ENCODE measurements around the gene MOB3A. TPM values are rescaled to one million over a fixed set of nuclear protein-coding genes. Genes with fewer than 3 reads are reported as not detected.

MOB3A gene
- total and polyA plus RNA-seq, 10 of the 15 experiments (the other 5 are each of a cell fraction or from before 2014, with no cell fraction given), result 7.5 to 229 (median 79.4) TPM

- TF ChIP-seq ZNF687 (IDR thresholded peaks at IDR 0.05), result peak; percentile 45
- TF ChIP-seq BMI1 (IDR thresholded peaks at IDR 0.05; ENCODE audit: borderline replicate concordance), result peak; percentile 28; the same call in 1 of the 2 replicates
- TF ChIP-seq POU2F2 (IDR thresholded peaks at IDR 0.05; ENCODE audit: borderline replicate concordance, low read depth, low read length), result peak; percentile 15; the same call in 1 of the 3 replicates
- TF ChIP-seq LARP7 (IDR thresholded peaks at IDR 0.05), result 0 out of 2 replicates have a peak, but pooled peaks have one; percentile 2
- no peak for TF ChIP-seq ESRRA (IDR thresholded peaks at IDR 0.05; ENCODE audit: low read length)
- no peak for TF ChIP-seq CTCF (IDR thresholded peaks at IDR 0.05 in 2 of 3, conservative IDR thresholded peaks at IDR 0.05 in 1 of 3; ENCODE audit: control insufficient read depth in 2 of 3, extremely low read depth in 1 of 3, insufficient read depth in 1 of 3, low read depth in 3 of 3, low read length in 3 of 3)
- TF ChIP-seq TCF3 (IDR thresholded peaks at IDR 0.05; ENCODE audit: borderline replicate concordance, insufficient read depth, low read depth, low read length), result 0 out of 2 replicates have a peak, but pooled peaks have one; percentile 13
- peak; percentile 47; the same call in 1 of the 2 replicates for TF ChIP-seq POLR2AphosphoS2 (IDR thresholded peaks at IDR 0.05; ENCODE audit: low read depth, low read length)
- no peak for TF ChIP-seq BCLAF1 (IDR thresholded peaks at IDR 0.05)
- 0 out of 2 replicates have a peak, but pooled peaks have one; percentile 40 for TF ChIP-seq ATF7 (IDR thresholded peaks at IDR 0.05; ENCODE audit: low read depth)
- 0 out of 2 replicates have a peak, but pooled peaks have one; percentile 24 for TF ChIP-seq TAF1 (IDR thresholded peaks at IDR 0.05; ENCODE audit: borderline replicate concordance, low read depth, low read length)
- TF ChIP-seq ATF3 (IDR thresholded peaks at IDR 0.05; ENCODE audit: borderline replicate concordance, extremely low read depth, low read depth, low read length), result no peak
- no peak for TF ChIP-seq RFX5 (IDR thresholded peaks at IDR 0.05; ENCODE audit: low read depth, low read length)
- no peak for TF ChIP-seq KAT2A (conservative IDR thresholded peaks at IDR 0.05; ENCODE audit: control insufficient read depth, low read depth, low read length)
- no peak for TF ChIP-seq SUZ12 (IDR thresholded peaks at IDR 0.05; ENCODE audit: unreplicated experiment)
- peak; percentile 70; the same call in 1 of the 2 replicates for TF ChIP-seq MLLT1 (IDR thresholded peaks at IDR 0.05)
- TF ChIP-seq SIN3A (IDR thresholded peaks at IDR 0.05; ENCODE audit: low read depth, low read length), result peak; percentile 48; the same call in 1 of the 2 replicates
- TF ChIP-seq BHLHE40 (IDR thresholded peaks at IDR 0.05; ENCODE audit: borderline replicate concordance in 1 of 2, low read depth in 2 of 2, low read length in 1 of 2), result peak; percentile 39 to 44; a peak in 1 of 4 replicates
These were observed 46.3 kb downstream of the MOB3A start (continued) for GRCh38 chr19:2049741-2050348.

Measured in GM12878 (cell line).